HUES64 (cell line): ENCODE data around the gene SELENOO.

Experiments used
- H3K27ac ChIP-seq: 2 replicates; pipeline ENCODE4 v1.7.0; 2013; ENCODE audit warnings: low read depth, low read length, inconsistent platforms
- H3K27me3 ChIP-seq: 2 replicates; pipeline ENCODE4 v1.6.1; 2013; ENCODE audit warnings: mild to moderate bottlenecking, low read length; ENCODE audit not compliant: insufficient read depth
- H3K36me3 ChIP-seq: 2 replicates; pipeline ENCODE4 v1.6.1; 2013; ENCODE audit warnings: mild to moderate bottlenecking, low read length; ENCODE audit not compliant: insufficient read depth
- H3K4me1 ChIP-seq: 2 replicates; pipeline ENCODE4 v1.6.1; 2013; ENCODE audit warnings: mild to moderate bottlenecking, low read length, moderate library complexity; ENCODE audit not compliant: insufficient read depth
- H3K4me3 ChIP-seq: 2 replicates; pipeline ENCODE4 v1.5.1; 2013; ENCODE audit warnings: mild to moderate bottlenecking, low read length, moderate library complexity
- H3K9ac ChIP-seq: 2 replicates; pipeline ENCODE4 v1.6.1; 2013; ENCODE audit warnings: mild to moderate bottlenecking, low read depth, low read length
- H3K9me3 ChIP-seq: 2 replicates; pipeline ENCODE4 v1.6.1; 2013; ENCODE audit warnings: low read depth, low read length; ENCODE audit not compliant: insufficient read depth
- WGBS: fragments of 150-250, 120-280 bp; methylation state at CpG from one replicate; pipeline ENCODE4 v1.1.7; 2013; ENCODE audit warnings: missing lambda C conversion rate; 5-methylcytosine and 5-hydroxymethylcytosine counted together

The SELENOO gene

DNA sequence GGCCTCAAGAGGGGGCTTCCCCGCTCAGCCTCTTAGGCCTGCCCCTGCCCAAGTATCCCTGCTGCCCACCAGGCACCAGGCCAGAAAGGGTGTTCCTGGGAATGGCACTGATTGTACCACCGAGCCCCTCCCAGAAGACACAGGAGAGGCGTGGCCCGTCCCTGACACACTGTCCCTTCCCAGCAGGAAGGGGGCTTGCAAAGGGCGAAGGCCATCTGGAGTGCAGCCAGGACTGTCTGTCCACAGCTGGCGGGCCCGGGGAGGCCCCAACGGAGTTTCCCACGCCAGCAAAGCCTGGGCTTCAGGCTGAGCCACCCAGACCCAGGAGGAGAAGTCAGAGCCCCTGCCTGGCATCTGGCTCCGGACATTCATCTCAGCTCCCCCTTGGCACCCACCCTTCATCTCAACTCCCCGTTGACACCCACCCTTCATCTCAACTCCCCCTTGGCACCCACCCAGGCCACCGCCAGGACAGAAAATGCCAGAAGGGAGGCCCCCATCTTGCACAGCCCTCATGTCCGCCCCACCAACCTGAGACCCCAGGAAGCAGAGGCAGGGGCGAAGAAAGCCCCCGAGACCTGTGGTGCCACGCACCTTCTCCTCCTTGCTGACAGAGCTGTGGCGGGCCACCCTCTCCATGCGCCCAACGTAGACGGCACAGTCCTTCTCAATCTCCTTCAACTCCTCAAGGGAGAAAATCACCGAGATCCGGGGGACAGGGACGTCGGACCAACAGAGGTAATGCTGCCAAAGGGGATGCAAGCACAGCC is 24.6 kb downstream of the SELENOO start:
- H3K4me3 ChIP-seq = no peak overlapping the region
- 97% methylated on average over 24 of the region's 24 CpGs for WGBS
- no peaks in the 10 kb centered on the region for H3K9me3 ChIP-seq
- no peak overlapping the region for H3K27ac ChIP-seq
- no peaks in the 10 kb centered on the region for H3K27me3 ChIP-seq
- H3K9ac ChIP-seq = no peak overlapping the region
- H3K36me3 ChIP-seq = peaks cover 39% of the 10 kb centered on the region
- H3K4me1 ChIP-seq = no peaks in the 10 kb centered on the region

DNA sequence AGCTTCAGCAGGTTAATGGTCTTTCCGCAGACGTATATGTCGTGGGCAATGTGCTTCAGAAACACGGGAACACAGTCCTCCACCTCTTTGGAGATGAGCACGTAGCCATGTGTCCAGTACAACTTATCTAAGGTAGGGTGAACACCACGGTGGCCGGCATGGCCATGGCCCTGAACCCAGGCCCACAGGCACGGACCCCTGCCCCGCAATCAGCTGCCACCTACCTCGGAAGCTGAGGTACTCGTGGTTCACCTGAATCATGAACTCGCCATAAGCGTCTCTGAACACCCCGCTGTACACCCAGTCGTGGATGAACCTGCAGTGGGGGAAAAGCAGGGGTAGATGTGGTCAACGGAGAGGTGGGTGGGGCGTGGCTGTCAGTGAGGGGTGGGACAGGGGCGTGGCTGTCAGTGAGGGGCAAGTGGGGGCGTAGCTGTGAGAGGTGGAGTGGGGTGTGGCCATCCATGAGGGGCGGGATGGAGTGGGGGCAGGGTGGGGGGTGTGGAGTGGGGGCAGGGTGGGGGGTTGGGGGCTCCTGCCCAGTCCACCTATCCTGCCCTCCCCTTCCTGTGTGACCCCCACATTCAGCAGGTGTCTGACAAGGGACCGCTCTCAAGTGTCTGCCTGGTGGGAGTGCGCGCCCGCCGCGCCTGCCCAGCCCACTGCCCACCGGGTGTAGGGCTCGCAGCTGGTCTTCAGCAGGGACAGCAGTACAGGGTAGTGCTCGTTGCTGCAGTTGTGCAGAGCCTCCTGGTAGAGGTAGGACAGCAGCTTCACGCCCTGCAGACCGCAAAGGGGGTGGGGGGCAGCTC is 25.5 kb downstream of the SELENOO start:
- no peaks in the 10 kb centered on the region for H3K27me3 ChIP-seq
- 95% methylated on average over 30 of the region's 31 CpGs for WGBS
- H3K4me3 ChIP-seq = no peak overlapping the region
- no peaks in the 10 kb centered on the region for H3K9me3 ChIP-seq
- H3K4me1 ChIP-seq = no peaks in the 10 kb centered on the region
- H3K27ac ChIP-seq = no peak overlapping the region
- peaks cover 30% of the 10 kb centered on the region for H3K36me3 ChIP-seq
- no peak overlapping the region for H3K9ac ChIP-seq

DNA sequence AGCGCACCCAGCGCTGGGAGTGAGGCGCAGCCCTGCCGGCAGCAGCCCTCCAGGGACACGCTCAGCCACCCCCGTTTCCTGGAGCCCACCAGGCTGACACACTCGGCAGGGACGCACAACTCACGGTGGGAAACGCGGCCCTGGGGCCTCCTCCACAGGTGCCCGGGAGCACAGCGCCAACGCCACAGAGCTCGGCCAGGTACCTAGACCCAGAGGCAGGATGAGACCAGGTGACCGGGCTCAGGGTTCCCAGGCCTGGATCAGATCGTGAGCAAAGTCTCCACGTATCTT is 26.0 kb downstream of the SELENOO start:
- WGBS = 96% methylated on average over 18 of the region's 18 CpGs
- peaks cover 24% of the 10 kb centered on the region for H3K36me3 ChIP-seq

DNA sequence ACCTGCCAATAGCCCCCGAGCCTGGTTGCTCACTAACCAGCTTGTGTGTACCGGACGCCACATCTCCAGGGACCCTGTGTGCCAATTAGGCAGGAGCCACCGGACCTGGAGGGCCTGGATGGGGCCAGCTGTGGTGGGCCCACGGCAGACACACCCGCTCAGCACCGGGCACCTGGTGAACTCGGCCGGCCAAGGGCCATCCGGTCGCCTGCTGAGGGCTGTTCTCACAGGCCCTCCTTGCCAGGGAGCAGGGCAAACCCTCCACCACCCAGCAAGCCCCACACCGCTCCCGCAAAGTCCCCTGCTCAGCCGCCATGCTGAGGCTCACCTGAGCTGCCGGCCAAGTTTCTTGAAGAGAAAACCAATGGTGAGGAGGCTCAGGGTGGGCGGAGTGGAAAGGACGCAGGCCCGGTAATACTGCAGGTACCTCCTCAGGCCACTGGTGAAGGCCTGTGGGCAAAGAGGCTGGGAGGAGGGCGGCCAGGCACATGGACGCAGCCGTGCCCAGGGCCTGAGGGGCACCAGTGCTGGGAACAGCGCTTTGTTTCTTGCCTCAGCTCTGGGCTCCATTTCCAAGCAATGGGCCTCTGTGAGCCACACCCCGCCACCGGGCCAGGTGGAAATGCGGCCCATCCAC is 26.9 kb downstream of the SELENOO start:
- H3K27me3 ChIP-seq = no peaks in the 10 kb centered on the region
- peaks cover 16% of the 10 kb centered on the region for H3K36me3 ChIP-seq
- no peaks in the 10 kb centered on the region for H3K9me3 ChIP-seq
- no peak overlapping the region for H3K27ac ChIP-seq
- no peak overlapping the region for H3K4me3 ChIP-seq
- WGBS = 92% methylated on average over 25 of the region's 25 CpGs
- no peak overlapping the region for H3K9ac ChIP-seq
- H3K4me1 ChIP-seq = no peaks in the 10 kb centered on the region

More for the DNA sequence above, 26.0 kb downstream of the SELENOO start:
- no peaks in the 10 kb centered on the region for H3K9me3 ChIP-seq
- H3K4me3 ChIP-seq = no peak overlapping the region
- no peak overlapping the region for H3K9ac ChIP-seq
- H3K4me1 ChIP-seq = no peaks in the 10 kb centered on the region
- no peak overlapping the region for H3K27ac ChIP-seq
- H3K27me3 ChIP-seq = no peaks in the 10 kb centered on the region

DNA sequence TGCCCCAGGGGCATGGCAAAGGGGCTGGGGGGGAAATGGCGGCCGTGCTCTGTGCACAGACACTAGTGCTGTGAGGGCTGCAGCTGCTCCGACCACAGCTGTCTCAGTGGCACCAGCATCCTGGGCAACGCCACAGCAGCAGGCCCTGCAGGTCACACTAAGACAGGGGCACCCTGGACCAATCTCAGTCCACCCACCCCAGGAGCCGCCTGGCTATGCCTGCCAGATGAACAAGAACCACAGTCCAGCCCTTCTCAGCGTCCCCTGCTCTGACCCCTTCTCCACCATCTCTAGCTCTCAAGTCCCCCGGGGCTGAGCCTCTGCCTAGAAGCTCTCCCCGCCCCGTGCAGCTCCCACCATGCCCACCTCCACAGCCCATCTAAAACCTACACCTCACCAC is 27.6 kb downstream of the SELENOO start:
- H3K9me3 ChIP-seq = no peaks in the 10 kb centered on the region
- peaks cover 13% of the 10 kb centered on the region for H3K36me3 ChIP-seq
- no peak overlapping the region for H3K9ac ChIP-seq
- no peaks in the 10 kb centered on the region for H3K27me3 ChIP-seq
- no peak overlapping the region for H3K4me3 ChIP-seq
- no peak overlapping the region for H3K27ac ChIP-seq
- 96% methylated on average over 9 of the region's 9 CpGs for WGBS
- no peaks in the 10 kb centered on the region for H3K4me1 ChIP-seq

DNA sequence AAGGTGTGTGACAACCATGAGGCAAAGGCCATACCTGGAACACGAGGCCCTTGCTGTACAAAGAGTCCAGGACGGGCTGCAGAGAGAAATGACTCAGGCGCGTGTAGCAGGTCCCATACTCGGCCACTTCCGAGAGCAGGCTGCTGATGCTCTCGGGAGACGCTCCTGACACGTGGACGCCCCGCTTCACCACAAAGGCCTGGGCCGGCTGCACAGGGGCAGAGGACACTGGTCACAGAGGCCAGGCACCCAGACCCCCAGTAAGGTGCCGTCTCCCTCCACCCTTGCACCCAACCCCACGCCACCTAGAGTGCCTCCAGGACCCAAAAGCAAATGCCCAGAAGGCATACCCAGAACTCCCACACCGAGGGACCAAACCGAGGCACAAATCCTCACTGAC is 28.6 kb downstream of the SELENOO start:
- no peak overlapping the region for H3K27ac ChIP-seq
- H3K27me3 ChIP-seq = no peaks in the 10 kb centered on the region
- H3K36me3 ChIP-seq = peaks cover 6% of the 10 kb centered on the region
- H3K9ac ChIP-seq = no peak overlapping the region
- 94% methylated on average over 15 of the region's 16 CpGs for WGBS
- H3K4me1 ChIP-seq = no peaks in the 10 kb centered on the region
- no peaks in the 10 kb centered on the region for H3K9me3 ChIP-seq
- no peak overlapping the region for H3K4me3 ChIP-seq

DNA sequence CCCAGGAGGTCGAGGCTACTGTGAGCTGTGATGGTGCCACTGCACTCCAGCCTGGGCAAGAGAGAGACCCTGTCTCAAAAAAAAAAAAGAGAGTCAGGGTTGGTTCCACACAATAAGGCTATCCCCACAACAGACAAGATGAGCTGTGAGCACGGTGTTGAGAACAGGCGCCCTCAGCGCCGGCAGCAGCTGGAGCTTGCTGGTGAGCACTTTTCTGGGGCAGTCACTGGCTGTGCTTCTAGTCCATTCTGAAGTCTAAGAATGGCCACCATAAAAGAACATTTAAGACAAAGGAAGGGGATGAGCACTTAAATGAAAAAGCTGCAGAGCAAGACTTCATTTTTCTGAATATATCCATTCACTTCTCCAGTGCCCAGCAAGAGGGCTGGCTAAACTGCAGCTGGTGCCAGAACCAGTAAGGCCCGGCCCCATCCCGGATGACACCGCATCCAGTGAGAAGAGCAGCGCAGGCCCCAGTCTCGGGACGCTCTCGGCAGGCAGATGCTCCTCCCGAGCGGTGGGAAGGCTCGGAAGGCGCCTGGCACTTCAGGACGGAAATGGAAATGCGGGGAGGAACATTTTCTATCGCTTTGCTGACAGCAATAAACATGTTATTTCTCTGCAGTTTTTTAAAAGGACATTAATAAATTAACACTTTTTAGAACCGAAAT is 31.8 kb downstream of the SELENOO start:
- no peaks in the 10 kb centered on the region for H3K4me1 ChIP-seq
- no peak overlapping the region for H3K27ac ChIP-seq
- 96% methylated on average over 20 of the region's 20 CpGs for WGBS
- H3K9me3 ChIP-seq = no peaks in the 10 kb centered on the region
- no peaks in the 10 kb centered on the region for H3K27me3 ChIP-seq
- peaks cover 5% of the 10 kb centered on the region; the same call in 1 of the 2 replicates for H3K36me3 ChIP-seq
- no peak overlapping the region for H3K9ac ChIP-seq
- H3K4me3 ChIP-seq = no peak overlapping the region

DNA sequence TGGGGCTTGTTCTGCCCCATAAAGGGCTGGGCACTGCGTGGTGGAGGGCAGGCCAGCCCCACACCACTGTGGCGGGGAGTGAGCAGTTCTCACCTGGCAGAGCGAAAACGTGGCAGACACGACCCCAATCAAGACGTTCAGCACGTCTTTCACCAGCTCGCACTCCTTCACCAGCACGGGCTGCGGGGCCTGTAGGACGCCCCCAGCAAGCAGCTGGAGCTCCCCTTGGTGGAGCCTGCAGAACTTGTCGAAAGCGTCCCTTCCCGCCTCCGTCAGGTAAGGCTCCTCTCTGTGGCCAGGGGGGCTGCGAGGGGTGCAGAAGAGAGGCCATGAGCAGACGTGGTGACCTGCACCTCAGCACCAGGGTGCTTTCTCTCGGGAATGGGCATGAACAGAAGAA is 32.4 kb downstream of the SELENOO start:
- Histone ChIP-seq H3K9ac (no peak overlapping the region), H3K27ac (no peak overlapping the region), H3K9me3 (no peaks in the 10 kb centered on the region), H3K4me3 (no peak overlapping the region), H3K4me1 (no peaks in the 10 kb centered on the region), H3K27me3 (no peaks in the 10 kb centered on the region), H3K36me3 (peaks cover 5% of the 10 kb centered on the region; the same call in 1 of the 2 replicates)
- 94% methylated on average over 18 of the region's 18 CpGs for WGBS

DNA sequence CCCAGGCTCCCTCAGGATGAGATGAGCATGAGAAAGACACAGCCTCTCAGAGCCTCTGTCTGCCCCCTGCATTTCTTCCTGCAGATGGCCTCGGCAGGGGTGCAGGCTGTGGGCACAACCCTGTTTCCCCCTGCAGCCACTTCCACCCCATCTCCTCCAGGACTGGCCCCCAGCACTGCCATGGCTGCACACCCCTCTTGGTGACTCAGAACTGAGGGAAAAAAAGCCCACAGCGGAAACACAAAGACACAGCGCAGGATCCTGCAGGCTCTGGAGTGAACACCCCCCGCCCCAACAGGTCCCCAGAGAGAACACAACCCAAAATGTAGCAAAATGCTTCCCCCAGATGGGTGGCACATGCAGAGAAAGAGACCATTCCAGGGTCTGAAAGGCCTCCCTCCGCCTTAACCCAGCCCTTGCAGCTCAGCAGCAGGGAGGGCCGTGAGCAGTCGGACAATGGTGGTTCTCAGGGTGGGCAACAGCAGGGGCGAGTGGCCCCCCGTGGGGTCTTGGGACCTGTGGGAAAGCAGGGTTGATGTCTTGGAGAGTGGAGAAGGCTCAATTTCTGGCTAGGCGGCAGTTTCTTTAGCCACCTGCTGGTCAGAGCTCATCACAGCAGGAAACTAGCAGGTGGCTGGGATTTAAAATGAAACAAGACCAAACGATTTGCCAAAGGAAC is 36.1 kb downstream of the SELENOO start:
- 84% methylated on average over 11 of the region's 11 CpGs for WGBS
- Histone ChIP-seq H3K9me3 (no peaks in the 10 kb centered on the region), H3K27ac (no peak overlapping the region), H3K36me3 (peaks cover 8% of the 10 kb centered on the region), H3K9ac (no peak overlapping the region), H3K27me3 (no peaks in the 10 kb centered on the region), H3K4me3 (no peak overlapping the region), H3K4me1 (no peaks in the 10 kb centered on the region)

DNA sequence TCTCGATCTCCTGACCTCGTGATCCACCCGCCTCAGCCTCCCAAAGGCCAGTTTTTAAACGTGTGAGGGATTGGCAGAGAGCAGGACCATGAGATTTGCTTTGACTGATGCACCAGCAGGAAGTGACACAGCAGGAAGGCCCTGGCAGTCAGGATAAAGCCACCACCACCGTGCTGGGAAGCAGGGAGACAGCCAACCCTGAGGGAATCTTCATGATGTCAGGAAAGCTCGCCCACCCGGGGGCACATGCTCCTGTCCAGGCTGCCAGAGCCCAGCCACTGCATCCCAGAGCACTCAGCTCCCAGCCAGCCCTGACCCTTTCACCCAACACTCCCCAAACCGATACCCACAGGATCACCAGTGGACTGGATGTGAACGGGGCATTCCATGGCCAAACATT is 37.9 kb downstream of the SELENOO start:
- H3K4me1 ChIP-seq = no peaks in the 10 kb centered on the region
- WGBS = 87% methylated on average over 9 of the region's 9 CpGs
- peaks cover 6% of the 10 kb centered on the region for H3K36me3 ChIP-seq
- H3K9me3 ChIP-seq = no peaks in the 10 kb centered on the region
- H3K27ac ChIP-seq = no peak overlapping the region
- H3K9ac ChIP-seq = no peak overlapping the region
- no peaks in the 10 kb centered on the region for H3K27me3 ChIP-seq
- H3K4me3 ChIP-seq = no peak overlapping the region
